ENCODE data around the gene LRP1. TPM values are rescaled to one million over a fixed set of nuclear protein-coding genes. Genes with fewer than 3 reads are reported as not detected.

LRP1 gene
- total and polyA plus RNA-seq, 2 of the 13 experiments (the other 11 are each of a cell fraction or from before 2014, with no cell fraction given), result 14.7 to 30.8 TPM

- ChIA-PET CTCF (ENCODE audit: low intra/inter-chr PET ratio, low total read pairs) (no interaction called here), POLR2A (interaction anchor here (2.3 to 3.2 kb wide), 3 partner anchors 10 to 289 kb away, joined by 8 to 116 read pairs (median 10); partner anchors contain the start of genes DDIT3 and NEMP1)
- Histone ChIP-seq H3K36me3 (replicated peaks in 1 of 2; ENCODE audit: control insufficient read depth in 1 of 2, insufficient read depth in 2 of 2, low read length in 2 of 2) (peaks cover 20 to 34% of the 10 kb centered on the region in 2 experiments), H2AFZ (ENCODE audit: low read length) (no peak overlapping the region), H4K20me1 (ENCODE audit: insufficient read depth, low read length) (peaks cover 12% of the 10 kb centered on the region; the same call in 1 of the 2 replicates), H3K4me2 (ENCODE audit: low read depth, low read length) (peak overlapping the region; percentile 97), H3K9me3 (ENCODE audit: low read length) (no peaks in the 10 kb centered on the region), H3K4me3 (replicated peaks in 1 of 3; ENCODE audit: insufficient read depth in 1 of 3, low read depth in 2 of 3, low read length in 3 of 3) (peak overlapping the region; percentile 71 to 82 (median 75)), H3K4me1 (ENCODE audit: insufficient read depth, low read length) (peaks cover 74% of the 10 kb centered on the region), H3K27ac (ENCODE audit: extremely low read length, insufficient read depth, low read length) (no peak overlapping the region), H3K27me3 (ENCODE audit: control insufficient read depth in 1 of 2, insufficient read depth in 2 of 2, low read length in 2 of 2) (peaks cover 0 to 11% of the 10 kb centered on the region in 2 experiments; a peak in 4 of 5 replicates), H3K79me2 (ENCODE audit: insufficient read depth, low read length) (peaks cover 33% of the 10 kb centered on the region), H3K9ac (ENCODE audit: insufficient read depth, low read depth, low read length) (peak overlapping the region; percentile 95)
- no TSS peak for BruUV-seq (replicated peaks)
- intact Hi-C loops (cut with micrococcal nuclease; ENCODE audit: unreplicated experiment), result no loop called here
- no peak for DNase-seq (ENCODE audit: low spot score)
- no peak for ATAC-seq
- TF ChIP-seq GPN1 (CRISPR knock-in tag; IDR thresholded peaks at IDR 0.05; ENCODE audit: borderline replicate concordance) (no peak), AGO2 (optimal IDR thresholded peaks at IDR 0.05; ENCODE audit: low read depth, low read length) (peak; percentile 37)
- no peak for FAIRE-seq
- in situ Hi-C loops (cut with HindIII; ENCODE audit: extremely low pct_ligation_motif_present, low pct_unique_long_range_greater_than_20kb), result no loop called here
- WGBS (ENCODE audit: low lambda C conversion rate), result 94% methylated on average over 9 of the region's 13 CpGs
Observed at GRCh38 chr12:57231276-57232021, 103.2 kb downstream of the LRP1 start.

- H3K79me2 ChIP-seq (ENCODE audit: insufficient read depth, low read length), result peaks cover 33% of the 10 kb centered on the region
Observed at GRCh38 chr12:57232156-57232756, 104.0 kb downstream of the LRP1 start.

More at GRCh38 chr12:57232156-57232756, 104.0 kb downstream of the LRP1 start:
- peak overlapping the region; percentile 95; the same call in 1 of the 2 replicates for H3K9ac ChIP-seq (ENCODE audit: insufficient read depth, low read depth, low read length)
- intact Hi-C loops (cut with micrococcal nuclease; ENCODE audit: unreplicated experiment), result no loop called here
- BruUV-seq (replicated peaks), result no TSS peak
- H3K27me3 ChIP-seq (ENCODE audit: control insufficient read depth in 1 of 2, insufficient read depth in 2 of 2, low read length in 2 of 2), result peaks cover 0 to 6% of the 10 kb centered on the region in 2 experiments; a peak in 3 of 5 replicates
- H3K4me3 ChIP-seq (replicated peaks in 1 of 3; ENCODE audit: insufficient read depth in 1 of 3, low read depth in 2 of 3, low read length in 3 of 3), result peak overlapping the region in 1 of 3 experiments; percentile 82; a peak in 1 of 6 replicates
- no peak overlapping the region for H2AFZ ChIP-seq (ENCODE audit: low read length)
- no peak for DNase-seq (ENCODE audit: low spot score)
- no peaks in the 10 kb centered on the region for H3K9me3 ChIP-seq (ENCODE audit: low read length)
- 0 out of 2 replicates have a peak, but pooled peaks have one; percentile 54 for TF ChIP-seq HNRNPL (IDR thresholded peaks at IDR 0.05; ENCODE audit: low read depth, low read length)
- TF ChIP-seq RBFOX2 (IDR thresholded peaks at IDR 0.05; ENCODE audit: low read depth, low read length), result peak; percentile 75
- peak; percentile 16 for TF ChIP-seq AGO2 (optimal IDR thresholded peaks at IDR 0.05; ENCODE audit: low read depth, low read length)
- 0 out of 2 replicates have a peak, but pooled peaks have one; percentile 18 for TF ChIP-seq ZNF605 (CRISPR knock-in tag; IDR thresholded peaks at IDR 0.05)
- TF ChIP-seq NCOA1 (CRISPR knock-in tag; IDR thresholded peaks at IDR 0.05), result no peak
- TF ChIP-seq MED13 (CRISPR knock-in tag; IDR thresholded peaks at IDR 0.05), result no peak
- TF ChIP-seq AGO1 (IDR thresholded peaks at IDR 0.05; ENCODE audit: low read depth, low read length, poor library complexity, severe bottlenecking), result peak; percentile 63
- TF ChIP-seq ZBTB7A (CRISPR knock-in tag; IDR thresholded peaks at IDR 0.05), result no peak
- no peak for TF ChIP-seq RORA (CRISPR knock-in tag; IDR thresholded peaks at IDR 0.05)
- TF ChIP-seq ZFP91 (CRISPR knock-in tag; IDR thresholded peaks at IDR 0.05; ENCODE audit: borderline replicate concordance), result 0 out of 2 replicates have a peak, but pooled peaks have one; percentile 8
- TF ChIP-seq ZNF740 (CRISPR knock-in tag; IDR thresholded peaks at IDR 0.05), result no peak
- peaks cover 74% of the 10 kb centered on the region for H3K4me1 ChIP-seq (ENCODE audit: insufficient read depth, low read length)
- H3K36me3 ChIP-seq (replicated peaks in 1 of 2; ENCODE audit: control insufficient read depth in 1 of 2, insufficient read depth in 2 of 2, low read length in 2 of 2), result peaks cover 20 to 34% of the 10 kb centered on the region in 2 experiments
- ChIA-PET CTCF (ENCODE audit: low intra/inter-chr PET ratio, low total read pairs) (no interaction called here), POLR2A (no interaction called here)
- no peak for ATAC-seq
- peak overlapping the region; percentile 97 for H3K4me2 ChIP-seq (ENCODE audit: low read depth, low read length)
- in situ Hi-C loops (cut with HindIII; ENCODE audit: extremely low pct_ligation_motif_present, low pct_unique_long_range_greater_than_20kb), result no loop called here
- H3K27ac ChIP-seq (ENCODE audit: extremely low read length, insufficient read depth, low read length), result no peak overlapping the region
- no peak for FAIRE-seq
- 93% methylated on average over 12 of the region's 19 CpGs for WGBS (ENCODE audit: low lambda C conversion rate)
- peaks cover 12% of the 10 kb centered on the region; the same call in 1 of the 2 replicates for H4K20me1 ChIP-seq (ENCODE audit: insufficient read depth, low read length)

All from HepG2 (cell line).